Urothelium cell line (cell line): ENCODE results near the gene DNAJC21.
"Not testable (repeated sequence)": the region's sequence is repeated elsewhere in the genome, so short reads cannot be mapped to it uniquely, and the experiment has no call there.

ENCODE experiments used
- DNase-seq: peaks from one replicate; pipeline ENCODE4 v3.0.0; 2011; ENCODE audit warnings: low spot score, mixed read lengths
- FAIRE-seq: peaks from 2 replicates; lab custom pipeline; 2011; peaks lifted over from hg19 to GRCh38; lab: Jason Lieb, UNC

DNAJC21 gene

DNA sequence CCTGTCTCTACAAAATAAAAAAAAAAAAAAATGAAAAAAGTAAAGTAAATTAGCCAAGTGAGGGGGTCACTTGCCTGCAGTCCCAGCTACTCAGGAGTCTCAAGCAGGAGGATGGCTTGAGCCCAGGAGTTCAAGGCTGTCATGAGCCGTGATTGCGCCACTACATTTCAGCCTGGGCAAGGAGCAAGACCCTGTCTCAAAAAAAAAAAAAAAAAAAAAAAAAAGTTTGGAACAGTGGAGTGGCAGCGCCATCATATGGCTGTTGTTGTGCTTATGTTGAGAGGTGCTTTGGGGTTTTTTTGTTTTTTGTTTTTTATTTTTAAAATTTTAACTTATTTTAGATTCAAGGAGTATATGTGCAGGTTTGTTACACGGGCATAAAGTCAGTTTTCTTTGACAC lies 10.3 kb upstream of the DNAJC21 start:
- FAIRE-seq, result no peak

GRCh38 chr5:34923256-34923655 lies 6.1 kb upstream of the DNAJC21 start:
- FAIRE-seq, DNase-seq: not testable (repeated sequence)

More for the DNA sequence above, 10.3 kb upstream of the DNAJC21 start:
- no peak for DNase-seq

DNA sequence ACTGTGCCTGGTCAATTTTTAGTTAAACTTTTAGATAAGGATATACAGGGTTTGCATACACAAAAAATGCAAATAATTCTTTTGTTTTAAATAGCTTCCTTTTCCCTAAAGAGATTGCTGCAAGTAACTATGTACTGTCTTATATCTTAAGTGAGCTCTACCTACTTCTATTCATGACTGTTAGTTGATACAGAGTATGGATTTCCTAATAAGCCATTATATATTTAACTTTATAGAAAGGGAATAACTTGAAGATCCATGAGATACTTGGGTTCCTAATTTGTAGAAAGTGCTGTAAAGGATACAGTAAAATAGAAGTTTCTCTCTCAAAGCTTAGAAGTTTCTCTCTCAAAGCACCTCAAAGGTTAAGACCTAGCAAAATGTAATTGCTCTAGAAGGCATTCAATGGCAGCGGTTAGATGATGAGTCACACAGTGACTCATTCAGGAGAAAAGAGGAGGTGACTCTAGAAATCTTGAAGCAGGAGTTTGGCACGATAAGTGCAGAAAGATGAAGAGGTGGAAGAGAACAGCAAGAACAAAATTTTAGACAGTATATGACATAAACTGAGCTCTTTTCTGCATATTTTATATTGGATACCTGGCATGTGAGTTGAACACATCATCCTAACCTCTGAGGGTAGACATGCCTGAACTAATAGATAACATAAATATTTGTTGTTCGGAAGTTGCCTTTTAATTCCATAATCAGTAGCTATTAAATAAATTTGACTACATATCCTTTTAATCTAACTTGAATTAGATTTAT lies 5.5 kb upstream of the DNAJC21 start:
- DNase-seq (peak; percentile 72), FAIRE-seq (no peak)

- no peak for FAIRE-seq
- DNase-seq, result no peak
These were observed 4.9 kb upstream of the DNAJC21 start for GRCh38 chr5:34924462-34924765.

GRCh38 chr5:34926318-34926888 lies 3.0 kb upstream of the DNAJC21 start:
- FAIRE-seq (no peak), DNase-seq (no peak)

GRCh38 chr5:34927785-34928184 lies 1.6 kb upstream of the DNAJC21 start:
- no peak for FAIRE-seq
- no peak for DNase-seq

DNA sequence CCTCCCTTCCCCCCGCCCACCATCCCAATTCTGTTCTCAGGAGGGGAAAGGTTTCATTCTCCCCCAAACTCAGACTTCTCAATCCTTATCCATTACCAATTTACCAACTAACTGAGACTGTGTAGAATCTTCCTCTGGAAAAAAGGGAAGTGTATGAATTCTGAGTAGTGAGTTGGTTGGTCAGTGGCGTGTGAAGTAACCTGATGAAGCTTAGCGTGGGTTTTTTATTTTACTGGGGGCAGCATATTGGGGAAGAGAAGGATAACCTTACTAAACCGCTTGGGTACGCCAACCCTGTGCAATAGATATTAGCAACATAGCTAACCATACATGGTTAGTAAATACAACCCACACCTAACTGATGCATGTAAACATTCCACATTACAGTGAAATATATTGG lies 1.1 kb upstream of the DNAJC21 start:
- DNase-seq (no peak), FAIRE-seq (no peak)

DNA sequence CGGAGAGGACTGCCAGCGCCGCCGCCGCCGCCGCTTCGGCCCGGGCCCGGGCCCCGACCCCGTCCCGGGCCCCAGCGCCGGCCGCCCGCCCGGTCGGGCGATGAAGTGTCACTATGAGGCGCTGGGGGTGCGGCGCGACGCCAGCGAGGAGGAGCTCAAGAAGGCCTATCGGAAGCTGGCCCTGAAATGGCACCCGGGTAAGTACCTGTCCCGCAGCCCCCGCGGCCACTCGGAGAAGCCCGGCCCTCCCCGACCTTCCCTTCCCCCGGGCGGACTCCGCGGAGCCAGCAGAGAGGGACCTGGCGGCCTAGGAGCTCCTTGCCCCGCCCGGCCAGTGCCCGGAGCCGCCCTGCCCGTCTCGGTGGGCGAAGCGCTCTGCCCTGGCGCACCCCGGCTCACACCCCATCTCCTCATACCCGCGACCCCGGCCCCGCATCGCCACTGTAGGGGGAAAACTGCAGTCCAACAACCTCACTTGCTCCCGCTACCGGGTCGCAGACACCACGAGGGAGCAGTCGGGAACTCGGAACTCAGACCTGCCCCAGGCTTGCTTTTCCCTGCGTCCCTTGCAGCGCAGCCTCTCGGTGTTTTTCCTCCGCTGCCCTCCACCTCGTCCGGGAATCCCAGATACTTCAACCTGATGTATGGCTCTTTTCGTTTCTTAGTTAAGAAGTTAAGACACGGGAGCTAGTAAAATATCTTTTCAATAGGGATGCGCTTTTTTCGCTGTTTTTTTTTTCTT lies 532 bp downstream of the DNAJC21 start:
- DNase-seq, result peak; percentile 92
- FAIRE-seq, result no peak

- DNase-seq (no peak), FAIRE-seq (no peak)
These were observed 1.1 kb downstream of the DNAJC21 start for GRCh38 chr5:34930462-34930844.

GRCh38 chr5:34930870-34931269 lies 1.5 kb downstream of the DNAJC21 start:
- no peak for DNase-seq
- no peak for FAIRE-seq

- DNase-seq, result no peak
- no peak for FAIRE-seq
These were observed 3.6 kb downstream of the DNAJC21 start for GRCh38 chr5:34932947-34933346.

- DNase-seq, result no peak
- FAIRE-seq, result no peak
These were observed 12.6 kb downstream of the DNAJC21 start for GRCh38 chr5:34941936-34942335.

DNA sequence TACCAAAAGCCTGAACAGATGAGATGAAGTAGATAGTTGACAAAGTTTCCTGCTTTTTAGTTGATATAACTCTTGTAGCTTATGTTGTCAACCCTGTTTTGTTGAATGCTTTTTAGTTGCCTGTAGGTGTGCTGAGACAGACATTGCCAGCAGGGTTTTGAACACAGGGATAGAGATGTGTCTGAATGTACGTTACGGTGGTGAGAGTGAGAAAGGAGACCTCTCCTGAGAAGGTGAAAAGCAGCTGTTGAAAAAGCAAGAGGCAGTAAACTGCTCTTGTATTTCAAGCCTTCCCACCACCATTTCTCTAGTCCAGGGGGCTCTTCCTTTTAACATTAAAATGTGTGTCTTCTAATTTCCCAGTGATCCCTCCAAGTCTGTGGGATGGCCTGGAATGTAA lies 14.7 kb downstream of the DNAJC21 start:
- no peak for FAIRE-seq
- no peak for DNase-seq

DNA sequence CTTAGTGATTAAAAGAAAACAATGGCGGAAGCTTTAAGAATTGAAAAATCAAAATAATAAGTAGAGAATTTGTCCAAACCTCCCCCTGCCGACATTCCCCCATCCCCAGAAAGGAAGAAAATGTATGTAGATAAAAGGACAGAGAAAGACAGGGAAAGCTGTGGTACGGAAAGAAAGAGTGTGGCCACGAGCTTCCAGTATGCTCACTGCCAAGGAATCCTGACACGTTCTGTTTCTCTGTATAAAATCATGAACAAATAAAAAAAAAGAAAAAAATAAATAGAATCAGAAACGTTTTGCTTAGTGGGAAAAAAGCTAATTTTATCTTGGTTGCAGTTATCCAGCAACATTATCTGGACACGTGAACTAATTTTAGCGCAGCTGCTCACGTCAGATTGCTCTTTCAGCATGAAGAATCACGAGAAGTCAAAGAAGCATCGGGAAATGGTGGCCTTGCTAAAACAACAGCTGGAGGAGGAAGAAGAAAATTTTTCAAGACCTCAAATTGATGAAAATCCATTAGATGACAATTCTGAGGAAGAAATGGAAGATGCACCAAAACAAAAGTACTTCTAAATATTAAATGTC lies 15.2 kb downstream of the DNAJC21 start:
- DNase-seq, result no peak
- no peak for FAIRE-seq

DNA sequence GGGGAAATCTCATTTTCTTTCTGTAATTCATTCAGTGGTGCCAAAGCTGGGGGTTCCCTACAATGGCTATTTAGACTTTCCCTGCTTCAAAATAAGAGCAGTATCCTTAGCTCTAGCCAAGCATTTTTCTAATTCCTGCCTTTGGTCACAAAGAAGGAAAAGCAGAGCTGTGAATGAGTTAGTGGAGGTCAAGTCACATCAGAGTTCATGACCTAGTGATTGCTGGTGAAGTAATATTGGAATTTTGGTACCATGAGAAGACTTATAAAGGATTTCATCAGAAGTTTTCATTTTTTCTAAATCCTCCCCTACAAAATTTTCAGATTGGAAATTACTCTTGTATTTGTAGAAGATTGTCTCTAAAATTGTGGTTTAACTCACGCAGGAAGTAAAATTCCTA lies 28.0 kb downstream of the DNAJC21 start:
- no peak for DNase-seq
- FAIRE-seq, result no peak

- DNase-seq, result peak; percentile 50
These were observed 28.7 kb downstream of the DNAJC21 start for GRCh38 chr5:34957857-34958690.

DNA sequence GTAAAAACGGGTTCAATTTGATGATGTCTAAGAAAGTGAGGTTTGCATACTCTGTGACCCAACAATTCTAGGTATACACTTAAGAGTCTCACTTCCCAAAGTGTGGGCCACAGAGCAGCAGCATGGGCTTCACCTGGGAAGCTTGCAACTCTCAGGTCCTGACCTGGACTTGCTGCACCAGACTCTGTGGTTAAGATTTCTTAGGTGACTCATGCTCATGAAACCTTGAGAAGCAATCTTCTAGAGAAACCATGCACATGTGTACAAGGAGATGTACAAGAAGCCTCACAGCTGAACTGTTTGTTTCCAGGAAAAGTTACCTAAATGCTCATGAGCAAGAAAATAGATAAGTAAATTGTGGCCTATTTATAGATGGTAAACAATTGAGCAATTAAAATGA lies 30.0 kb downstream of the DNAJC21 start:
- peak; percentile 58 for DNase-seq
- FAIRE-seq, result no peak

More at GRCh38 chr5:34957857-34958690, 28.7 kb downstream of the DNAJC21 start:
- FAIRE-seq, result no peak

DNA sequence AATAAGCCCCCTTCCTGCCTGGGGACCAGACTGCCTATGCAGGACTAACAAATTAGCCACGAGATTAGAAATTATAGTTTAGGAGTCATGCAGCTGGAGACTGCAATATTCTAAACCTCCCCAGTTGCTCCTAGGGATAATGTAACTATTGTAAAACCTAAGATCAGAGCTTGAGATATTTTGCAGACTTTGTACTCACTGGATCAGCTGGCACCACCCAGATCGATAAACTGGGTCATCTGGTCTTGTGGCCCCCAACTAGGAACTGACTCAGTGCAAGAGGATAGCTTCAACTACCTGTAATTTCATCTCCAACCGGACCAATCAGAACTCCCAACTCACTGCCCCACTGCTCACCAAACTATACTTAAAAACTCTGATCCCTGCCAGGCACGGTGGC lies 38.2 kb downstream of the DNAJC21 start:
- FAIRE-seq, result no peak
- DNase-seq, result no peak

DNA sequence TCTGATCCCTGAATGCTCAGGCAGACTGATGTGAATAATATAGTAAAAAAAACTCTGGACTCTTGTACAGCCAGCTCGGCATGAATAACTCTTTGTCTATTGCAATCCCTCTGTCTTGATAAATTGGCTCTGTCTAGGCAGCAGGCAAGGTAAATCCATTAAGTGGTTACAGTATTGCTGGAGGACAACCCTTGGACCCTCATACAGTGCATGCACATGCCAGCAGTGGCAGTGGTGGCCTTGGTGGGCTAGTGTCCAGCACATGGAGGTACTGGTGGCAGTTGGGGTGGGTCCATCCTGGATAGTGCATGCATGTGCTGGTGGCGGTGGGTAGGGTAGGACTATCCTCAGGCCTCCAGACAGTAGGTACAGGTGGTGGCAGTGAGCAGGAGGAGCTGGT lies 38.9 kb downstream of the DNAJC21 start:
- FAIRE-seq, result peak; percentile 27
- DNase-seq, result no peak

DNA sequence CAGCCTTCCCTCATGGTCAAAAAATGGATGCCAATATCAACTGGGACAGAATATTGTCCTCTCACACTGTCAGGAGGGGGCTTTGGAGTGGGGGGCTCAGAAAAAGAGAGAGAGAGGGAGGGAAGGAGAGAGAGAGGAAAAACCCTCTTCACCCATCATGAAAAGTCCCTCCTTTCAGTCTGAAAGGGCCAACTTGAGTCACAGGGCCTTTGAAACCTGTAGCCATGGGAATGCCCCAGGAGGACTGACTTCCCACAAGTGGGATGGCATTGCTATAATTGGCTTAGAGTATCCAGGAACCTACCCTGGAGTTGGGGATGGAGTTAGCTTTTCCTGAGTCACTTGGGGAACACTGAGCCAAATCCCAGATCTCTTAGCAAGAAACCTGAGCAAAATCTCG lies 41.2 kb downstream of the DNAJC21 start:
- no peak for FAIRE-seq
- no peak for DNase-seq

DNA sequence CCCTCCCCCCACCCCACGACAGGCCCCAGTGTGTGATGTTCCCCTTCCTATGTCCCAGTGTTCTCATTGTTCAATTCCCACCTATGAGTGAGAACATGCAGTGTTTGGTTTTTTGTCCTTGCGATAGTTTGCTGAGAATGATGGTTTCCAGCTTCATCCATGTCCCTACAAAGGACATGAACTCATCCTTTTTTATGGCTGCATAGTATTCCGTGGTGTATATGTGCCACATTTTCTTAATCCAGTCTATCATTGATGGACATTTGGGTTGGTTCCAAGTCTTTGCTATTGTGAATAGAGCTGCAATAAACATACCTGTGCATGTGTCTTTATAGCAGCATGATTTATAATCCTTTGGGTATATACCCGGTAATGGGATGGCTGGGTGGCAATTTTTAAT lies 42.3 kb downstream of the DNAJC21 start:
- not testable (repeated sequence) for DNase-seq, FAIRE-seq
